Peyer's patch (tissue), 4 donors: Measurements from ENCODE around the gene TOX2. TPM values are rescaled to one million over a fixed set of nuclear protein-coding genes. Genes with fewer than 3 reads are reported as not detected.
A peak's percentile ranks its signal among the peaks of the same experiment; 100 is the strongest.

Experiments used
- DNase-seq, 3 donors: peaks; one replicate each; pipeline ENCODE4 v3.0.0-alpha.2; 2017 to 2019
- H3K27ac ChIP-seq, 4 donors: fragments of 200-600 bp; sonication (generic); one replicate each; pipeline ENCODE4 v1.5.1; 2016 to 2019
- H3K27me3 ChIP-seq, 2 donors: fragments of 200-600 bp; sonication (generic); one replicate each; pipeline ENCODE4 v1.5.1; 2019
- H3K36me3 ChIP-seq, 3 donors: fragments of 200-600 bp; sonication (generic); one replicate each; pipeline ENCODE4 v1.5.1; 2016 to 2019
- H3K4me1 ChIP-seq, 4 donors: fragments of 200-600 bp; sonication (generic); one replicate each; pipeline ENCODE4 v1.5.1; 2016 to 2019
- H3K4me3 ChIP-seq, 4 donors: fragments of 200-600 bp; sonication (generic); 1 replicate in 3 of 4; 2 replicates in 1 of 4; pipeline ENCODE4 v1.5.1; 2016 to 2019; ENCODE audit warnings: mild to moderate bottlenecking in 1 of 4
- H3K9me3 ChIP-seq, 4 donors: fragments of 200-600 bp; sonication (generic); one replicate each; pipeline ENCODE4 v1.5.1; 2016 to 2019; ENCODE audit warnings: mild to moderate bottlenecking in 1 of 4
- CTCF ChIP-seq, 6 experiments: fragments of 450-650 bp in 4 of 6; fragments of 200-600 bp in 2 of 6; sonication (generic) in 1 of 6; IDR thresholded peaks; one replicate each; pipeline ENCODE4 v1.5.1; 2017 to 2019; ENCODE audit warnings: antibody characterized with exemption in 6 of 6, mild to moderate bottlenecking in 3 of 6, moderate library complexity in 1 of 6
- POLR2A ChIP-seq, 2 donors: fragments of 450-650 bp; IDR thresholded peaks; one replicate each; pipeline ENCODE4 v1.5.1; 2017; ENCODE audit warnings: antibody characterized with exemption in 2 of 2, mild to moderate bottlenecking in 2 of 2, moderate library complexity in 2 of 2
- total RNA-seq, 4 donors: library from RNA; depleted of rRNA; stranded (reverse); fragments of >200 nt; gene quantifications; one replicate each; pipeline ENCODE4 v1.1.0, GENCODE V29; 2016

TOX2 gene
- total RNA-seq, 4 donors from 2014 or later: 1.9 to 5.8 (median 2.0) TPM

GRCh38 chr20:44028003-44028730 lies 113.5 kb downstream of the TOX2 start:
- Histone ChIP-seq H3K27ac (no peak overlapping the region), H3K36me3 (no peaks in the 10 kb centered on the region), H3K27me3 (no peaks in the 10 kb centered on the region), H3K4me1 (peaks cover 0 to 4% (median 0%) of the 10 kb centered on the region in 4 donors), H3K9me3 (no peaks in the 10 kb centered on the region), H3K4me3 (no peak overlapping the region)
- TF ChIP-seq POLR2A (IDR thresholded peaks at IDR 0.05) (no peak), CTCF (IDR thresholded peaks at IDR 0.05) (no peak)
- DNase-seq: peak in 1 of 3 donors; percentile 37

- H3K4me3 ChIP-seq: no peak overlapping the region
- no peak overlapping the region for H3K27ac ChIP-seq
Observed at GRCh38 chr20:44028868-44029847, 114.5 kb downstream of the TOX2 start.

GRCh38 chr20:44029848-44030230 lies 115.2 kb downstream of the TOX2 start:
- H3K27ac ChIP-seq: no peak overlapping the region
- H3K36me3 ChIP-seq: no peaks in the 10 kb centered on the region
- H3K4me3 ChIP-seq: no peak overlapping the region
- no peak for DNase-seq
- H3K4me1 ChIP-seq: no peaks in the 10 kb centered on the region
- H3K9me3 ChIP-seq: no peaks in the 10 kb centered on the region
- no peaks in the 10 kb centered on the region for H3K27me3 ChIP-seq
- no peak for TF ChIP-seq CTCF (IDR thresholded peaks at IDR 0.05)
- no peak for TF ChIP-seq POLR2A (IDR thresholded peaks at IDR 0.05)

More at GRCh38 chr20:44028868-44029847, 114.5 kb downstream of the TOX2 start:
- H3K4me1 ChIP-seq: no peaks in the 10 kb centered on the region
- no peaks in the 10 kb centered on the region for H3K36me3 ChIP-seq
- no peaks in the 10 kb centered on the region for H3K27me3 ChIP-seq
- DNase-seq: peak in 1 of 3 donors; percentile 41
- TF ChIP-seq CTCF (IDR thresholded peaks at IDR 0.05) (no peak), POLR2A (IDR thresholded peaks at IDR 0.05) (no peak)
- no peaks in the 10 kb centered on the region for H3K9me3 ChIP-seq

- H3K4me1 ChIP-seq: no peaks in the 10 kb centered on the region
- TF ChIP-seq POLR2A (IDR thresholded peaks at IDR 0.05) (no peak), CTCF (IDR thresholded peaks at IDR 0.05) (no peak)
- H3K36me3 ChIP-seq: no peaks in the 10 kb centered on the region
- H3K4me3 ChIP-seq: no peak overlapping the region
- no peaks in the 10 kb centered on the region for H3K9me3 ChIP-seq
- DNase-seq: no peak
- no peak overlapping the region for H3K27ac ChIP-seq
- no peaks in the 10 kb centered on the region for H3K27me3 ChIP-seq
Observed at GRCh38 chr20:44030394-44030793, 115.7 kb downstream of the TOX2 start.

GRCh38 chr20:44031001-44031574 lies 116.4 kb downstream of the TOX2 start:
- peak in 1 of 3 donors; percentile 21 for DNase-seq
- Histone ChIP-seq H3K9me3 (no peaks in the 10 kb centered on the region), H3K4me3 (no peak overlapping the region), H3K27ac (no peak overlapping the region), H3K27me3 (no peaks in the 10 kb centered on the region), H3K4me1 (no peaks in the 10 kb centered on the region), H3K36me3 (no peaks in the 10 kb centered on the region)
- TF ChIP-seq CTCF (IDR thresholded peaks at IDR 0.05) (no peak), POLR2A (IDR thresholded peaks at IDR 0.05) (no peak)
